PC-9 (cell line): ENCODE measurements around the gene BACH2.

Source experiments
- CTCF ChIP-seq: fragments of 200-600 bp; sonication (generic); conservative IDR thresholded peaks from 2 replicates; pipeline ENCODE4 v1.6.1; 2017; ENCODE audit warnings: mixed run types, antibody characterized with exemption, mild to moderate bottlenecking, moderate library complexity
- EZH2 ChIP-seq: fragments of 200-600 bp; sonication (generic); IDR thresholded peaks from 2 replicates; pipeline ENCODE4 v1.8.0; 2017; ENCODE audit warnings: antibody characterized with exemption, low read depth

GRCh38 chr6:90250405-90250804 lies 46.2 kb downstream of the BACH2 start:
- TF ChIP-seq EZH2 (no peak), CTCF (no peak)
